ENCODE results near the gene VILL.
"Not testable (repeated sequence)": the region's sequence is repeated elsewhere in the genome, so short reads cannot be mapped to it uniquely, and the experiment has no call there.

VILL gene

DNA sequence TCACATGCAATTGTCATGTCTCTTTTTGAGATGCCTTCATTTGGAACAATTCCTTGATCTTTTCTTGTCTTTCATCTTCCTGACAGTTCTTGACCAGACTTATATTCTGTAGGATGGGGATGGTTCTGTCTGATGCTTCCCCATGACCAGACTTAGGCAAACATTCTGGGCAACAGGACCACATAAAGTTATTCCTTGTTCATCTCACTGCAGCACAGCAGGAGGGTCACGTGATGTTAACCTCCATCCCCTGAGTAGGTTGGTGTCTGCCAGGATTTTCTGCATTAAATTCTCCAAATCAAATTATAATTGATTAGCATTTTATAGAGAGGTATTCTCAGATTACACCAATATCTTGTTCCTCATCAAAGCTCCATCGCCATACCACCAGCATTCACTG is 56.2 kb downstream of the VILL start:
- no peaks in the 10 kb centered on the region for H3K36me3 ChIP-seq (ENCODE audit: insufficient read depth, low read length)
- no peak overlapping the region for H3K9ac ChIP-seq (ENCODE audit: low read depth, low read length)
- H3K9me3 ChIP-seq (ENCODE audit: control insufficient read depth, insufficient read depth, low read length): no peaks in the 10 kb centered on the region; the same call in 1 of the 2 replicates
- no peaks in the 10 kb centered on the region for H3K4me1 ChIP-seq (ENCODE audit: insufficient read depth, low read length)

DNA sequence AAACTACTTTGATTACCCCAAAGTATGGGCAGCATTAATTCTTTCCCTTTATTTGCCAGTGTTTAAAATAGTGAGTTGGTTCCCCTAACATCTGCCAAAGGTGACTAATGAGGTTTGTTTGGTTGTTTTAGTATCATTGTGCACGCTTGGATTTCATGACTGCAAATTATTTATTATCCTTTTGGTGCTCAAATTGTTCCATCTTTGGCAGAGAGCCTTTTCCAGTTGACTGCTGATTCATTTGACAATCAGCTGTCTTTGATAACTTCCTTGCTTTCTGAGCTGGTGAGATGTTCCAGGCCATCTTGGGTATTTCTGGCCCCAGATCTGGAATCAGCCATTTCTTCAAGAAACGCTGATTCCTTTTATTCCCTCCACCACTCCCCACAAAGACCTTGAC is 57.3 kb downstream of the VILL start:
- no peaks in the 10 kb centered on the region for H3K36me3 ChIP-seq (ENCODE audit: insufficient read depth, low read length)
- H3K4me1 ChIP-seq (ENCODE audit: insufficient read depth, low read length): no peaks in the 10 kb centered on the region
- H3K9ac ChIP-seq (ENCODE audit: low read depth, low read length): no peak overlapping the region
- H3K9me3 ChIP-seq (ENCODE audit: control insufficient read depth, insufficient read depth, low read length): no peaks in the 10 kb centered on the region; the same call in 1 of the 2 replicates

DNA sequence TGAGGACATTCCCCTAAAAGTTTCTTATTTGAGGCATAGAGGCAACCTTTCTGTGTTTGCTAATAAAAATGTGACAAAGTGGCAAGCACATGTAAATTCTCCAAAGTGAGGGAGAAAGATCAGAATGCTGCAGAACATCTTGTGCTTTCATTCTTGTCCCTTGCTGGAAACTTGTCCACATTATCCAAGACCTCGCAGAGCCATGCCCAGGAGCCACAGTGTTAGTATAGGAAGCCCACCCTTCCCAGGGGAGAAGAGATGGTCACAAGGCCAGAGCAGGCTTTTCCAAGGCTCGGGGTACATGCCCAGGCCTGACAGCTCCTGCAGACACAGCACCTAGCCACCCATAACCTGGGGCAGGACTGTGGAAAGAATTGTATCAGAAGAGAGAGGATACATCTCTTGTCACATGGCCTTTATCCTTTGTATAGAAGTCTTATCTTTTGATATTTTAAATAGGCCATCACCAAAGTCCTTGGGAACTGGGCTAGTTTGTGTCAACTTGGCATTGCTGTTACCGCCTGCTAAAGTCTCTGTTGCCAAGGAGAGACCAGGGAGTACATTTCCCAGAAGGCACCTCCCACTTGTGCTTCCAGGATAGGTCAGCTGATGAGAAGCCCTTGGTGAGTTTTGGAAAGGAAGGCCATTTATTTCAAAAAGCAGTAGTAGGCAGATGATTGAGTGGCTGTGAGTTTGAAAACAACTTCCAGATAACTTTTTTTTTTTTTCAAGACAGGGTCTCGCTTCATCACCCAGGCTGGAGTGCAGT is 59.0 kb downstream of the VILL start:
- Histone ChIP-seq H3K9me3 (ENCODE audit: control insufficient read depth, insufficient read depth, low read length) (no peaks in the 10 kb centered on the region; the same call in 1 of the 2 replicates), H3K9ac (ENCODE audit: low read depth, low read length) (no peak overlapping the region), H3K4me1 (ENCODE audit: insufficient read depth, low read length) (no peaks in the 10 kb centered on the region), H3K36me3 (ENCODE audit: insufficient read depth, low read length) (no peaks in the 10 kb centered on the region)

DNA sequence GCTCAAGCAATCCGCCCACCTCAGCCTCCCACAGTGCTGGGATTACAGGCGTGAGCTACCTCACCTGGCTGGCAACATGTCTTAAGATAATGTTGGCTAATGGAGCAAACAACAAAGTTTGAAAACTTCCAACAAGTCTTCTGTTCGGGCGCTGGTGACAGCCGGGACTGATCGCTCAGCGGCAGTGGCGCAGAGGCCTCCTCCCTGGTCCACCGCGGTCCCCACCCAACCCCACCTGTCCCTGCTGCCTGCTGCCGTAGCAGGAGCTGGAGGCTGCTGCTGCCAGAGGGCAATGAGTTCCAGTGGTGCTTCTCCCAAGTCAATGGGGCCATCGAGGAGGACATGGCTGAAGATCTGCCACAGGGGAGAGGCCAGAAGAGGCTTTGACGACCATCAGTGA is 60.5 kb downstream of the VILL start:
- H3K4me1 ChIP-seq (ENCODE audit: insufficient read depth, low read length): no peaks in the 10 kb centered on the region
- no peaks in the 10 kb centered on the region; the same call in 1 of the 2 replicates for H3K9me3 ChIP-seq (ENCODE audit: control insufficient read depth, insufficient read depth, low read length)
- no peaks in the 10 kb centered on the region for H3K36me3 ChIP-seq (ENCODE audit: insufficient read depth, low read length)
- H3K9ac ChIP-seq (ENCODE audit: low read depth, low read length): no peak overlapping the region

DNA sequence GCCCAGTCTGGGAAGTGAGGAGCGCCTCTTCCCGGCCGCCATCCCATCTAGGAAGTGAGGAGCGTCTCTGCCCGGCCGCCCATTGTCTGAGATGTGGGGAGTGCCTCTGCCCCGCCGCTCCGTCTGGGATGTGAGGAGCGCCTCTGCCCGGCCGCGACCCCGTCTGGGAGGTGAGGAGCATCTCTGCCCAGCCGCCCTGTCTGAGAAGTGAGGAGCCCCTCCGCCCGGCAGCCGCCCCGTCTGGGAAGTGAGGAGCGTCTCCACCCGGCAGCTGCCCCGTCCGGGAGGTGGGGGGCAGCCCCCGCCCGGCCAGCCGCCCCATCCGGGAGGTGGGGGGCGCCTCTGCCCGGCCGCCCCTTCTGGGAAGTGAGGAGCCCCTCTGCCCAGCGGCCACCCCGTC is 62.7 kb downstream of the VILL start:
- H3K4me1 ChIP-seq (ENCODE audit: insufficient read depth, low read length); H3K9me3 ChIP-seq (ENCODE audit: control insufficient read depth, insufficient read depth, low read length); H3K36me3 ChIP-seq (ENCODE audit: insufficient read depth, low read length); H3K9ac ChIP-seq (ENCODE audit: low read depth, low read length): not testable (repeated sequence)

DNA sequence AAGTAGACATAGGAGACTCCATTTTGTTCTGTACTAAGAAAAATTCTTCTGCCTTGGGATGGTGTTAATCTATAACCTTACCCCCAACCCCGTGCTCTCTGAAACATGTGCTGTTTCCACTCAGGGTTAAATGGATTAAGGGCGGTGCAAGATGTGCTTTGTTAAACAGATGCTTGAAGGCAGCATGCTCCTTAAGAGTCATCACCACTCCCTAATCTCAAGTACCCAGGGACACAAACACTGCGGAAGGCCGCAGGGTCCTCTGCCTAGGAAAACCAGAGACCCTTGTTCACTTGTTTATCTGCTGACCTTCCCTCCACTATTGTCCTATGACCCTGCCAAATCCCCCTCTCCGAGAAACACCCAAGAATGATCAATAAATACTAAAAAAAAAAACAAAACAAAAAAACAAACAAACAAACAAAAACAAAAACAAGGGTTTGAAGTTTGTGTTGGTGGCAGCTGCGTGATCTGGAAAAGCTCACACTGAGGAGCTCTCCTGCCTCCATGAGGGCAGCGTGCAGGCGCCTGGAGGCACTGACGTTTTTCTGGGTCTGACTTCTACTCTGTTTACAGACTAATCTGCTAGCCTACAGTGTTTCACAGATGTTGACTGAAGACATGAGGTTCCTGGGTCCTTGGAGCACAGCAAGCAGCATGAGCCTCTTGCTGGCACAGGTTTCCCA is 63.4 kb downstream of the VILL start:
- not testable (repeated sequence) for H3K36me3 ChIP-seq (ENCODE audit: insufficient read depth, low read length); H3K9ac ChIP-seq (ENCODE audit: low read depth, low read length); H3K9me3 ChIP-seq (ENCODE audit: control insufficient read depth, insufficient read depth, low read length); H3K4me1 ChIP-seq (ENCODE audit: insufficient read depth, low read length)

DNA sequence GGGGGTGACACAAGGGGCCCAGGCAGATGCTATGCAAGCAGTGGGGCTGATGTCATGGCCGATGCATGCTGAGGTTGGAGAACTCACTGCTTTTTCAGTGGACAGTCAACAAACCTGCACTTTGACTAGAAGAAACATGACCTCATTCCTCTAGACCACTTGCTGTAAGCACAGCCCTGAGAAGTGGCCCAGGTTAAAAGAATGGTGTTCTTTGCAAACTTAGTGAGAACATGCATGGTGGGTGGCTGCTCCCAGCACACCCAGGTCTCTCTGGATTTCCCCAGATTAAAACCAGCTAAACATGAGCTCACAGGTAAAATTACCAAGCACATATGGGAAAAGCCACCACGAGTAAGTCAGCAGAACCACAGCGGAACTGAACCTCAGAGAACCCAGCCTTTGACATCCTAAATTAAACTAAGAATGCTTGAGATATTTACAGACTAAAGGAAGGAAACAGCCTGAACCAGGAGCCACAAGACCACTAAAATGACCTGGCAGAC is 64.0 kb downstream of the VILL start:
- no peaks in the 10 kb centered on the region; the same call in 1 of the 2 replicates for H3K9me3 ChIP-seq (ENCODE audit: control insufficient read depth, insufficient read depth, low read length)
- H3K4me1 ChIP-seq (ENCODE audit: insufficient read depth, low read length): no peaks in the 10 kb centered on the region
- H3K36me3 ChIP-seq (ENCODE audit: insufficient read depth, low read length): no peaks in the 10 kb centered on the region
- no peak overlapping the region for H3K9ac ChIP-seq (ENCODE audit: low read depth, low read length)

All from ES-I3 (cell line).